GM12892 (cell line): Measurements from ENCODE around the gene SLC15A1.

Source experiments
- POLR2A ChIP-seq: IDR thresholded peaks from 2 replicates; pipeline ENCODE4 v1.6.1; 2011; ENCODE audit warnings: low read depth, low read length, control low read depth
- POLR2AphosphoS5 ChIP-seq: IDR thresholded peaks from 2 replicates; pipeline ENCODE4 v1.6.1; 2011; ENCODE audit warnings: low read depth, low read length, control low read depth
- TAF1 ChIP-seq: IDR thresholded peaks from 2 replicates; pipeline ENCODE4 v1.6.1; 2011; ENCODE audit warnings: low read depth, mild to moderate bottlenecking, control low read depth, low read length, borderline replicate concordance

- TF ChIP-seq POLR2A = no peak
- no peak for TF ChIP-seq TAF1
- TF ChIP-seq POLR2AphosphoS5 = no peak
Measured at GRCh38 chr13:98693756-98694155, 58.7 kb downstream of the SLC15A1 start.
